Effector memory CD4-positive, alpha-beta T cell (primary cell): ENCODE data around the gene C20orf173.
"Not testable (repeated sequence)": the region's sequence is repeated elsewhere in the genome, so short reads cannot be mapped to it uniquely, and the experiment has no call there.

Experiments
- DNase-seq, 3 donors: peaks; one replicate each; pipeline ENCODE4 v3.0.0-alpha.2; 2020
- H3K27ac ChIP-seq: 2 replicates; pipeline ENCODE4 v1.7.0; 2013; ENCODE audit warnings: mild to moderate bottlenecking, low read length, moderate library complexity; ENCODE audit not compliant: insufficient read depth, poor library complexity, severe bottlenecking
- H3K27me3 ChIP-seq: replicated peaks from 2 replicates; pipeline ENCODE4 v1.7.0; 2013; ENCODE audit warnings: mild to moderate bottlenecking, low read length; ENCODE audit not compliant: insufficient read depth, control insufficient read depth, poor library complexity, severe bottlenecking
- H3K36me3 ChIP-seq: 2 replicates; pipeline ENCODE4 v1.7.0; 2013; ENCODE audit warnings: mild to moderate bottlenecking, low read length, moderate library complexity; ENCODE audit not compliant: control insufficient read depth, insufficient read depth
- H3K4me1 ChIP-seq: 2 replicates; pipeline ENCODE4 v1.7.0; 2013; ENCODE audit warnings: low read length, mild to moderate bottlenecking; ENCODE audit not compliant: control insufficient read depth, insufficient read depth, poor library complexity, severe bottlenecking
- H3K4me3 ChIP-seq: 2 replicates; pipeline ENCODE4 v1.7.0; 2013; ENCODE audit warnings: low read length, low read depth, mild to moderate bottlenecking; ENCODE audit not compliant: insufficient read depth, poor library complexity, severe bottlenecking
- H3K9me3 ChIP-seq: 2 replicates; pipeline ENCODE4 v1.7.0; 2013; ENCODE audit warnings: mild to moderate bottlenecking, low read length, moderate library complexity; ENCODE audit not compliant: control insufficient read depth

The C20orf173 gene

DNA sequence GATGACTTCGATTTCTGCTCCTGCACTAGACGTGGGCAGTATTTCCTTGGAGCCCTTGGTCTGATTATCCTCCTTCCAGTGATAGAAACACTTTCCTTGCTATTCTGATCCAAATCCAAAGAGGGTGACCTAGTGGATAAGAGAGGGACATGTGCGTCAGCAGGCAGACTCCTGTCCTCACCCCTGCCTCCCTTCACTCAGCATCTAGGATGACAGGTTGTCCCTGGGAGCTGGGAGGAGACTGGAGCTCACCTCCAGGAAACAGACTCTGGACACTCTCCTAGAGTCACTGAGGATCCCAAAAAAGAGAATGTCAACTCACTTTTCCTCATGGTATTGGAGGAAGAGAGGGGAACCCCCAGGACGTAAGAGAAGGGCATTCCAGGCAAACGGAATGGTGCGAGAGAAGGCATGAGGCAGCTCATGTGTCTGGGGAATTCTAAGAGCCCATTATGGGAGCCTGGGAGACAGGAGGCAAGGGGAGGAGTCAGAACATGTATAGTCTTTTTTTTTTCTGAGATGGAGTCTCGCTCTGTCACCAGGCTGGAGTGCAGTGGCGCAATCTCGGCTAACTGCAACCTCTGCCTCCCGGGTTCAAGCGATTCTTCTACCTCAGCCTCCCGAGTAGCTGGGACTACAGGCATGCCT, 2.2 kb downstream of the C20orf173 start:
- Histone ChIP-seq H3K27me3 (no peaks in the 10 kb centered on the region), H3K9me3 (no peaks in the 10 kb centered on the region), H3K27ac (no peak overlapping the region), H3K4me3 (no peak overlapping the region), H3K36me3 (no peaks in the 10 kb centered on the region), H3K4me1 (no peaks in the 10 kb centered on the region)
- DNase-seq = no peak

DNA sequence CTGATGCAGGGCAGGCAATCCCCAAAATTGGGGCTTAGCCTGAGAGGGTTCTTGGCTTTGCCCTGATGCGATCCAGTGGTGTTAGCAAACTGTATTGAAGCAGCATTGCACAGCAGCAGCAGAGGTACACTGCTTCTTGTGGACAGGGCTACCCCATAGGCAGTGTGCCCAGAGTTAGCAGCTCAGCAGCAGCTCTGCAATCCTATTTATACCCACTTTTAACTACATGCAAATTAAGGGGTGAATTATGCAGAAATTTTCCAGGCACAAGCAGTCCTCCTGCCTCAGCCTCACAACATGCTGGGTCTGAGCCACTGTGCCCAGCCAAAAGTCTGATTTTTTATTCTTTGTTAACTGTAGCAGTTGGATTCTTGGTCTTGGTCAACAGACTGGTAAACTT, 3.8 kb downstream of the C20orf173 start:
- Histone ChIP-seq H3K36me3 (no peaks in the 10 kb centered on the region), H3K9me3 (no peaks in the 10 kb centered on the region), H3K4me3 (no peak overlapping the region), H3K27me3 (no peaks in the 10 kb centered on the region), H3K4me1 (no peaks in the 10 kb centered on the region), H3K27ac (no peak overlapping the region)
- DNase-seq = no peak

DNA sequence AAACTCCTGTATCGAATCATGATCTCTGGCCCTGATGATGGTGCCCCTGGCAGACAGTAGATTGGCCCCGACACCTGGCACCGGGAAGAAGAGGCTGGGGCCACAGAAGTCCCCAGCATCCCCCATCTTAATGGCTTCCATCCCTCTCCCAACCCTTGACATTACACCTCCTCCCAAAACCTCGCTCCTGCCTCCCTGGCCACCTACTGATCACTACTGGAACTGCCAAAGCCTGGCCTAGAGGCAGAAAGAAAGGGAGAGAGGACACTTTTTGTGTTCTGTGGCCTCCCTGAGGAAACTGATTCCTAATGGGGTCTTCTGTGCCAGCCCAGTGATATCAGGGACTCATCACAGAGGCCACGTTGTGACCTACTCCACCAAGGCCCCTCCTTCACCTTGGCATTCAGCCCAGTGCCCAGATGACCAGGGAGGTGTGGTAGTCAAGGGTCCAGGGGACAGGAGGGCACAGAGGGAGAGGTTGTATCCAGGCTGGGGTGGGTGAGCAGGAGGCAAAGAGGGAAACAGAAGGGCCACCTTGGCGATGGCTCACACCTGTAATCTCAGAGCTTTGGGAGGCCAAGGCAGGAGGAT, 6.1 kb downstream of the C20orf173 start:
- Histone ChIP-seq H3K36me3 (no peaks in the 10 kb centered on the region), H3K4me3 (no peak overlapping the region), H3K9me3 (no peaks in the 10 kb centered on the region), H3K4me1 (no peaks in the 10 kb centered on the region), H3K27me3 (no peaks in the 10 kb centered on the region), H3K27ac (no peak overlapping the region)
- no peak for DNase-seq

DNA sequence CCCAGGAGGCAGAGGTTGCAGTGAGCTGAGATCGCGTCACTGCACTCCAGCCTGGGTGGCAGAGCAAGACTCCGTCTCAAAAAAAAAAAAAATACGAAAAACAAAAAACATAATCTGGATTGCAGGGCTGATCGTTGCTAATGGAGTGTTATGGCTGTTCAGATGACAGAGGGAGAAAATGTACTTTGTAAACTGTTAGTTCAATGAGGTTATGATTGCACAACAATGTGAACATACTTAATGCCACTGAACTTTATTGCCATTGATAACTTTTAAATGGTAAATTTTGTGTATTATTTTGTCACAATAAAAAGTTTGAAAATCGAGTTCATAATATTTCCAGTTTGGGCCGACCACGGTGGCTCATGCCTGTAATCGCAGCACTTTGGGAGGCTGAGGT, 10.5 kb downstream of the C20orf173 start:
- no peak overlapping the region for H3K27ac ChIP-seq
- peaks cover 8% of the 10 kb centered on the region for H3K36me3 ChIP-seq
- no peaks in the 10 kb centered on the region for H3K9me3 ChIP-seq
- no peak overlapping the region for H3K4me3 ChIP-seq
- no peak for DNase-seq
- no peaks in the 10 kb centered on the region for H3K4me1 ChIP-seq
- no peaks in the 10 kb centered on the region for H3K27me3 ChIP-seq

DNA sequence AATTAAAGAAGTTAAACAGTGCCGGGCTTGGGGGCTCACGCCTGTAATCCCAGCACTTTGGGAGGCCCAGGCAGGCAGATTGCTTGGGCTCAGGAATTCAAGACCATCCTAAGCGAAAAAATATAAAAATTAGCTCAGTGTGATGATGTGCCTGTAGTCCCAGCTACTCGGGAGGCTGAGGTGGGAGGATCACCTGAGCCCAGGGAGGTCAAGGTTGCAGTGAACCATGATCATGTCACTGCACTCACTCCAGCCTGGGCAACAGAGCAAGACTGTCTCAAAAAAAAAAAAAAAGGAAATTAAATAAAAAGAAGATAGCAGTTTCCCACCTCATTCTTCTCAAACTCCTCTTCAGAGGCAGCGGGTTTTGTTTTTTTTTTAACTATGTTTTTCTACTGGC, 11.7 kb downstream of the C20orf173 start:
- not testable (repeated sequence) for H3K9me3 ChIP-seq, DNase-seq, H3K27me3 ChIP-seq, H3K27ac ChIP-seq, H3K4me1 ChIP-seq, H3K4me3 ChIP-seq
- peaks cover 14% of the 10 kb centered on the region for H3K36me3 ChIP-seq

DNA sequence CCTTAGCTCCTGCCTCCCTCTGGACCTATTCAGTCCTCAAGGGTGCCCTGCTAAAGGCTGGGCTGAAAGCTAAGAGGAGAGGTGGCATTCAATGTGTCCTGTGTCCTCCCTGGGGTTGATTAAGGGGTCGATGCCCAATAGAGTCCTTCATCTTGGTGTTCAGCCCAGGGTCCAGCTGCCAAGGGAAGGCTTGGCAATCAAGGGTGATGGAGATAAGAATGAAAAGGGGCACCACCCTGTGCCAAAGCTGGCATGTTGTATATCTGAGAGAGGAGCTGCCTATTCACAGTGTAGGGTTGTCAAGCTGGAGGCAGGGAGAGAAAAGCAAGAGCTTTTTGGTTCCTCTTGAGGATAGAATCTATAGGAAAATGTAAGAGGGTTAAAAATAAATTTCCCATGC, 12.3 kb downstream of the C20orf173 start:
- H3K27me3 ChIP-seq = no peaks in the 10 kb centered on the region
- H3K4me3 ChIP-seq = no peak overlapping the region
- no peaks in the 10 kb centered on the region for H3K4me1 ChIP-seq
- peaks cover 17% of the 10 kb centered on the region for H3K36me3 ChIP-seq
- no peak for DNase-seq
- H3K9me3 ChIP-seq = no peaks in the 10 kb centered on the region
- no peak overlapping the region for H3K27ac ChIP-seq

DNA sequence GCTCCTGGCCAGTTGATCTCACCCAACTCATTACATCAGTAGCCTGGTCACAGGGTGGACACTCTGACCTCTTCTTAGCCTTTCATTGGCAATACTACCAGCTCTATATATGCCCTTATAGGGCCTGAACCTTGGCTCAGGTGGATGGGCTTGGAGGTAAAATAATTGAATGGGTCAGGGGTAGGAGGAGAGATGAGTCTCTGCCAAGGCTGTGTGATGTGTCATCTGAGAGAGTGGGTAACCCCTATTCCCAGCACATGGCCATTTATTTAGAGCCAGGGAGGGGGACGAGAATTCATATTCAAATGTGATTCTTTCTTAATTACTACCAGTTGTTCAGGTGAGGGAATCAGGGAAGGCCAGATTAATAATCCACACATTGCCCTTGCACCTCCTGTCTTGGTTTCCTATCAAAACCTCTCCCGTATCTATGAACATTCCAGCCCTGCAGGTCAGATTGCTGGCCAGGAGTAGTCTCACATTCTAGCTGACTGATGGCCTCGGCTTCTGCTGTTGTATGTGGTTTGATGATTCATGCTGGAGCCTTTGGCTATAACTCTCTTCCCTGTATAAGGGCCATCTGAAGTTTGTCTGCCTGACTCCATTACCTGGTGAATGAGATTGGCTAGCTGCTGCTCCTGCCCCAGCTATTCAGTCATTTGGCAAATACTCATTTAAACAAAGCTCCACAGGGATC, 13.4 kb downstream of the C20orf173 start:
- H3K9me3 ChIP-seq = no peaks in the 10 kb centered on the region
- H3K27ac ChIP-seq = no peak overlapping the region
- no peak overlapping the region for H3K4me3 ChIP-seq
- peaks cover 28% of the 10 kb centered on the region for H3K36me3 ChIP-seq
- no peaks in the 10 kb centered on the region for H3K4me1 ChIP-seq
- DNase-seq = no peak
- H3K27me3 ChIP-seq = no peaks in the 10 kb centered on the region

DNA sequence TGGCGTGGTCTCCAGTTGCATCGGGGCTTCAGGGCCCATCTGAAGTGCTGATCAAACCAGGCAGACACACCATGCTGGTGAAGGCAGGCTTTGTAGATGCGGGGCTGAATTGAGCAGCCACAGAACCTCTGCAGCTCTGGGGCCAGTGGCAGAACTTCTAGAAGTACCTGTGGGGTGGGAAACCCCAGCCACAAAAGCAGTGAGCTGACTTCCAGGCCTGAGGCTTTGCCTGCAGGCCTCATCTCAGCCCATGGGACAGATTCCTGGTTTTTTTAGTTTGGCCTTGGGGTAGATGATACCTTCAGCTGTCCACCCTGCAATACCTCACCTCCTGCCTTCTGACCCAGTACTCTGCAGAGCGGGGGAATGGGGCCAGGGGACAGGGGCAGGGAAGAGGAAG, 14.1 kb downstream of the C20orf173 start:
- DNase-seq = no peak
- Histone ChIP-seq H3K9me3 (no peaks in the 10 kb centered on the region), H3K36me3 (peaks cover 35% of the 10 kb centered on the region), H3K4me3 (no peak overlapping the region), H3K4me1 (no peaks in the 10 kb centered on the region), H3K27ac (no peak overlapping the region), H3K27me3 (no peaks in the 10 kb centered on the region)

DNA sequence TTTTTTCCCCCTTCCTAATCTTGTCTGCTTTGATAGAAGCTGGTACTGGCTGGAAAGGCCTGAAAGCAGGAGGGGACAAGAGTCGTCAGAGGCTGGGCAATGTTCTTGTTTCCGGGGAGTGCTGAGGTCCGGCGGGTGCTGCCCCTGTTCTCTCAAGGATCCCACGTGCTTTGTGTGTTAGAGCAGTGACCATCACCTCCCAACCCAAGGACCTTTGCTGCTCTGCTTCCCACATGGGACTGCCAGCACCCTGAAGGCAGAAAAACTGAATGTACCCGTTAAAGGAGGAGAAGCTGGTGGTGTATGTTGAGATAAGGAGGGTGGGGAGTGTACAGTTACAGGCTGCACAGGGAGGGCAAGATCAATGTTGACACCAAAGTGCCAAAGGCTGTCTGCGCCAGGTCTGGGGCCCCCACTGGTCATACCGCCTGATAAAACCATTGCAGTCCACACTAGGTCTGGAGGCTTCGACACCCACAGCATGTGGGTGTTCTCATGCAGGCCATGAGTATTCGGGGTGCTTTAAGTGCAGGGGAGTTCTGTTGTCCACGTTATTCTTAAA, 15.0 kb downstream of the C20orf173 start:
- Histone ChIP-seq H3K27me3 (no peaks in the 10 kb centered on the region), H3K4me3 (no peak overlapping the region), H3K4me1 (no peaks in the 10 kb centered on the region), H3K27ac (no peak overlapping the region), H3K9me3 (no peaks in the 10 kb centered on the region), H3K36me3 (peaks cover 44% of the 10 kb centered on the region)
- no peak for DNase-seq

DNA sequence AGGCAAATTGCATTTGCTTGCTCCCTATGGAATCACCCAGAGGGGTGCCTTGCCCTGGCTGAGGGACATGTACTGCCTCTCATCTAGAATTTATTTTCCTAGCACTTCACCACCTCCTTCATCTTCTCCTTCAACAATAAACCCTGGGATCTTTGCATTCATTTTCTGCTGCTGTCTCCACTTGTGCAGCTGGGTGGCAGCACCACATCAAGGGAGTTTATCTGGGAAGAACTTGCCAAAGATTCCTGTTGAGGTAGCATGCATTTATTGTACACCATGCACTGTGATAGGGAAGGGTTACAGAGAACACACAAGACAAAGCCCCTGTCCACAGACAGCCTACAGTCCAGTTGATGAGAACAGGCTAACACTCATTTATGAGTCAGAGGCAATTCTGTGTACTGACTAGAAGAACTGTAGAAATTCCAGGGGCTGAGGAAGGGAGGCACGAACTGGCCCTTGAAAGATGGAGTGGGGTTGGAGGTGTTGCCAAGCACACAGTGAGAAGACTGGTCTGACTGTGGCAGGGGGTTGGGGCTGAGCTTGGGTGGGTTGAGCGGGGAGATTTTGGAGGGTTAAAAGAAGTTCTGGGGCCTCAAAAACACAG, 17.5 kb downstream of the C20orf173 start:
- Histone ChIP-seq H3K4me3 (no peak overlapping the region), H3K36me3 (peaks cover 69% of the 10 kb centered on the region), H3K9me3 (no peaks in the 10 kb centered on the region), H3K27me3 (no peaks in the 10 kb centered on the region), H3K27ac (no peak overlapping the region), H3K4me1 (no peaks in the 10 kb centered on the region)
- no peak for DNase-seq
